C1 segment of cervical spinal cord (tissue), 14 donors: ENCODE measurements around the gene ALX3.

ENCODE experiments used
- DNase-seq, 14 donors: peaks; one replicate each; lab custom pipeline; 2025; lab: John Stamatoyannopoulos, UW

ALX3 gene

DNA sequence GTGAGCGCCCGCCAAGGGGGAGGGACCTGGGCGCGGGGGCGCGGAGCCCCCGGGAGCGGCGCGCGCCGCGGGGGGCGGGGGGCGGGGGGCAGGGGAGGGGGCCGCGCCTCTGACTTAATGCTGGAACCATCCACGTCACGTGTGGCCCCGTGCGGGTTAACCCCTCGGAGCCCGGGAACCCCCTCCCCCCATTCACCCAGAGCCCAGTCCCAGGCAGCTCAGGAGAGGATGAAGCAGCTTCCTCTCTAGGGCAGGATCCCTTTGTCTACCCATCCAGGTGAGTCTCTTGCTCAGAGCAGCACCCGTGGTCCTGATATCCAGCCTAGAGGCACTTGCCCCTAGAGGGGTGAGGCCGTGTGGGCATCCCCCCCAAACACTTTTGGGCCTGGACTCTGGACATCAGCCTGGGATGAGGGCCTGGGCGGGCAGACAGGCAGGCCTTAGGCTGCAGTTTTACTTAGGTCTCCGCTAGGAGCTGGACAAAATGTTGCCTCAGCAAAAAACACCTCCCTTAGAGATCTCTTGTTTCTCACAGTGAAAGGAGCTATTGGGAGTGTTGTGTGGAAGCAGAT lies at the start of gene ALX3:
Gene ALX3 (minus strand): TSS at position 2 of the 572 bp plus-strand sequence. CDS start 60 bp downstream, outside the sequence.
- DNase-seq, result no peak

DNA sequence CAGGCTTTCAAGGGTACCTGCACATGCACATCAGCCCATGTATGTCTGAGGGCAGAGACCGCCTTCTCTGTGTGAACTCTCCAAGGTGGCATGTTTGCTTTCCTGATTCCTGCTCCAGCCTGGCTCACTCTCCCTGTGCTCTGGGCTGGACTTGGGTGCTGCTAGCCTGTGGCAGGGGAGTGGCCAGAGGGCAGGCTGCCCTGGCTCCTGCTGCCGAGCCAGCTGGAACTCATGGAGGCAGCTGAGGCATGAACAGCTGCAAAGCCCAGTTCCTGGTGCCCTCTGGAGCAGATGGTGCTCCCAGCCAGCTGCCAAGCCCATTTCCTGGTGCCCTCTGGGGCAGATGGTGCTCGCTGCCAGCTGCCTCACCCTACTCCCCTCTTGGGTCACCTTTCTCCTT lies 49.4 kb upstream of the ALX3 start:
- no peak for DNase-seq

DNA sequence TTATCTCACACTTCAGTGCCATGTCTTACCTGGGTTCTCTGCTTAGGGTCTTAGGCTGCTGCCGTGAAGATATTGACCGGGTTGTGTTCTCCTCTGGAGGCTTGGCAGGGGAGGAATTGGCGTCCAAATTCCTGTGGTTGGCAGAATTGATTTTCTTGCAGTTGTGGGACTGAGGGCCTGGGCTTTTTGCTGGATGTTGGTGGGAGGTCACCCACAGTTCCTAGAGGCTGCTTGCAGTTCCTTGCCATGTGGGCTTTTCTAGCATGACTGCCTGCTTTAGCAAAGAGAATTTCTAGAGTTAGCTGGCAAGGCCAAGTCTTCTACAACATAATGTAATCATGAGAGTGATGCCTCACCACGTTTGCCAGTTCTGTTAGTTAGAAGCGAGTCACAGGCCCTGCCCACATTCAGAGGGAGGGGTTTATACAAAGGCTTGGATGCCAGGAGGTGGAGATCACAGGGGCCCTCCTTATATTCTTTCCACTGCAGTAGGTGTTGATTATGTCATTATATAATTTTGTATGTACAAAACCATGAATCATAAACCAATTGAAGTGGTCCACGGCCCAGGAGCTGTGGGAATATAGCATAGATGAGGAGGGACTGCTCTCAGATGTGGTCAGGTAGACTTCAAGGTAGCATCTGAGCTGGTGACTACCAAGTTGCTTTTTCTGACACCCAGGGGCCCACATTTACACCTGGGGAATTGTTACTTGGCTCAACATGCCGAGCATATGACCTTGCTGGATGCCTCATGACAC lies 48.3 kb upstream of the ALX3 start:
- no peak for DNase-seq

DNA sequence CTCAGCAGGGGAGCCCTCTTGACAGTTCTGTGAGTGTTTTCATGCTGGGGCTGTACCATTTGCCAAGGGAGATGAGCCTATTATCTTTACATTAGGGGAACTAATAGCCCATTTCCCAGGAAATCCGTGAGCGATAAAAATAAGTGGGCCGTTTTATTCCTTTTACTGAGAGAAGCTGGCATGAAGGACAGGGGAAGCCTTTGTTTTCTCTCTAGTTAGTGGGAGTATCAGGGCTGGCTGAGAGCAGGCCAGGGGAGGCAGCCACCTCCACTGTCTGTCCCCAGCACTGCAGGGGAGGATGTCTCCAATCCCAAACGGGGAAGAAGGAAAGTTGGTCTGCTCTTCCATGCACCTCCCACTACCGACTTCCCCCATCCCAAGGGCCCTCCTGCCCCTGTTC lies 44.3 kb upstream of the ALX3 start:
- DNase-seq, result no peak

DNA sequence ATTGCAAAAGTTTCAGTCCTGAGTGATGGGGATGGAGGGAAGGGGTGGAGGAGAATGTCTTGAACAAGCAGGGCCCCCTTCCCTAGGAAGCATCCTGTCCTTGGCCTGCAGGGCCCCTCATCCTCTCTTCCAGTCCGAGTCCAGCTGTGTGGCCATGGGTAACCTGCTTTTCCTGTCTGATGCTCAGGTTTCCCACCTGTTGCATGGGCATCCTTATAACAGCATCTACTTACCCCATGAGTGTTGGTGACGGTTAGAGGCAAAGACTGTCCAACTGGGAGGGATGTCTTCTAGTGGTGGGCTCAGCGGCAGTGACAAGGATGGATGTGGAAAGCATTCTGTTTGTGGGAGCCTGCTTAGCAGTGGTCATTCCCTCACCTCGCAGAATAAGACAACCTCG lies 43.7 kb upstream of the ALX3 start:
- no peak for DNase-seq

DNA sequence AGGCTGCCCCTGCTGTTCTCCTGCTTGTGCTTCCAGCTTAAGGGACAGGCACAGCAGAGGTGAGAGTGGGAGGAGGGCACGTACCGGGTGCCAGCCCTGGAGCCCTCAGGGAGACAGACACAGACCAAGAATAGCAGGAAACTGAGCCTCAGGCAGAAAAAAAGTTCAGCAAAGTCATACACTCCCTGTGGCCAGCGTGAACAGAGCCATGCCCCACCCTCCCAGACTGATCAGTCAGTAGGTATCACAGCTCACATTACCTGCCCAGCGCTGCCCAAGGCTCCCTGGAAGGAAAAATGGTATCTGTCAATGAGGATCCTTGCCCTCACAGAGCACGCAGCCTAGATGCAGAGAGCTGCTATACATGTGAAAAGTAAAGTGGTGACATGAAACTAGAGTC lies 43.1 kb upstream of the ALX3 start:
- DNase-seq, result no peak

DNA sequence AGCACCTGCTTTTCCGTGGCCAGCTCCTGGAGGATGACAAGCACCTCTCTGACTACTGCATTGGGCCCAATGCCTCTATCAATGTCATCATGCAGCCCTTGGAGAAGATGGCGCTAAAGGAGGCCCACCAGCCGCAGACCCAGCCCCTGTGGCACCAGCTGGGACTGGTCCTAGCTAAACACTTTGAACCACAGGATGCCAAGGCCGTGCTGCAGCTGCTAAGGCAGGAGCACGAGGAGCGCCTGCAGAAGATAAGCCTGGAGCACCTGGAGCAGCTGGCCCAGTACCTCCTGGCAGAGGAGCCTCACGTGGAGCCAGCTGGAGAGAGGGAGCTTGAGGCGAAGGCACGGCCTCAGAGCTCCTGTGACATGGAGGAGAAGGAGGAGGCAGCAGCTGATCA lies 42.2 kb upstream of the ALX3 start:
- no peak for DNase-seq

DNA sequence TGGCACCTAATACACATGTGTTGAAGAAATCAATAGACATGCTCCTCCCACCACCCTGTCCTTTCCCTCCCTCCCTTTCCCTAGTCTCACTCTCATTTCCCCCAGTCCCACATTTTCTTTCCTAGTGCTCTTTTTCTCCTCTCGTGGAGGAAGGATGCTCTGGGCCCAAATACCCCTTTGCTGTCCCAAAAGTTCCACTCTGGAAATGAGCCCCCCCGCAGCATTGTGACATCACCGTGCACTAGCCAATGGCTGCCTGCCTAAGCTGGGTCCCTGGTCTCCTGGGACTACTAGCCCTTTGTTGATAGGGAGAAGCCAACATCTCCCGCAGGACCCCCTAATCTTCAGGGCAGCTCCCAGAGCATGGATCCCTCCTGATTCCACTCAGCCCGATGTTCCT lies 41.7 kb upstream of the ALX3 start, which contains the start of gene UBL4B:
Gene UBL4B (plus strand): TSS at position 301 of the 400 bp plus-strand sequence. CDS start 92 bp downstream, at position 393.
- DNase-seq, result no peak

DNA sequence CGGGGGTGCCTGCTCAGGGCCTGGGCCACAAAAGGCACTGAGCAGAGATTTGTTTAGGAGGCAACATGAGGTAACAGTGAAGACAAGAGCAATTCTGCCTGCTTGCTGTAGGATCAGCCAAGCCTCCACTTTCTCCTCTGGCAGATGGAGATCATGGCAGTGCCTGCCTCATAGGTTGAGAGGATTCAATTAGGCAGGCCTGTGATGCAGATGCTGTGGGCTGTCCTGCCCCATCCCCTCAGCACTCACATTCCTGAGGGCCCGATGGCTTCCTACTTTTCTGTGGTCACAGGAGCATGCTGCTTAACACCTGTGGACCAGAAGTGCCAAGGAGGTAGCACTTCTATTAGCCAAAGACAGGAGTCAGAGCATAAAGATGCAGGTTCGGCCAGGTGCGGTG lies 40.6 kb upstream of the ALX3 start:
- no peak for DNase-seq

DNA sequence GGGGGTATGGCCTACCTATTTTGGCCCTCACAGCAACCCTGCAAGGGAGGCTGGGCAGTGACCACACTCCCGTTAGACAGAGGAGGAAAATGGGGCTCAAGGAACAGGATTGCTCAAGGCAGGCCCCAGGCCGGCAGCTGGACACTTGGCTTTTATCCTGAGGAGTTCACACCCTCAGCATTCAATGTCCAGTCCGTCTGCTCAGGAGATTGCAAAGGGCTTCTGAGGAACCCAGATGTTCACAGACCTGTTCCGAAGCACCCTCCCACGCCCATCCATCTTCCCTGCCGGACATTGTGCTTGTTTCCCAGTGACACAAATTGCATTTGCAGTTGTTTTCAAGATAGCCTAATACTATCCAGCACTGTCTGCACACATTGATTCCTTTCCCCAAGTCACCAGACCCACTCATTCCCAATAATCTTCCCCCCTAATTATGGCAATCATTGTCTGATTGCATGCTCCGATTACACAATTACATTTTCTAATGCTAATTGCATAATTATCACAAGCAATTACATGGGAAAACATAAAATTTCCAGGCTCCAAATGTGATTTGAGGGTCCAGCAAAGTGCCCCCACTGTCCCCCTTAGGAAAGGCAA lies 37.5 kb upstream of the ALX3 start:
- no peak for DNase-seq

DNA sequence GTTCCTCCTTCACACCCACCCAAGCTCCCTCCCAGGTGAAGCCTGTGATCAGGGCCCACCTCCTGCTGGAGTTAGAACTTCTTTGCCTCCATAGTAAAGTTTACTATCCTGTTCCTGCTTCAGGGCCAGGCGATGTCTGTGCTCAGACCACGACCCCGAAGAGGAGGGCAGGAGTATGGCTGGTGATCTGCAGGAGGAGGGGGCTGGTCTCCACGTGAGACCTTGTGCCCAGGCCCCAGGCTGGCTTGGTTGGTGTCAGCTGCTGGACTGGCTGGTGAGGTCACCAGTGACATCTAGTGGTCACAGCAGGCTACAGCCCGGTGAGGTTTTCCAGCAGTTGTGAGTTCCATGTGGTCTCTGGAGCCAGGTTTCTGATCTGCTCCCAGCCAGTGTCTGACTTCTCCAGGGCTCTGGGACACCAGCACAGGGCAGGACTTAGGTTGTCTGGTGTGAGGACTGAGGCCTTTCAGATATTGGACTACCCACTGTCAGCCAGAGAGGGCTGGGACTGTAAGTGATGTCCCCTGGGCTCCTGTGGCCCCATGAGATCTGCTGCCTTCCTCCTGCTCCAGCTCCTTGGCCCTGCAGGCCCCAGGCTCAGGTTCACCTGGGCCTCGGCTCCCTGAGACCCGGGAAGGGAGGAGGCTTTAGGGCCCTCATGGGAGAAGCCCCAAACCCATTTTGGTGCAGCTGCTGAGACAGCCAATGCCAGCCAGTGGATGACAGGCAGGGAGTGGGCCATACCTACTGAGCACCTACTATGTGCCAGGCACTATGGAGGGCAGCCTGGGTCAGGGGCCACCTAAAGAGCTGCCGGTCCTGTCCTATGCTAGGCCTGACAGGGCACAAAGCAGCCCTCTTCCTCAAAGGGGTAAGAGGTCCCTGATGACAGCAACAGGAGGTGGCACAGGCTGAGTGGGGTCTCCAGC lies 35.8 kb upstream of the ALX3 start:
- peak in 10 of 14 donors; percentile 9 to 58 (median 30) for DNase-seq

DNA sequence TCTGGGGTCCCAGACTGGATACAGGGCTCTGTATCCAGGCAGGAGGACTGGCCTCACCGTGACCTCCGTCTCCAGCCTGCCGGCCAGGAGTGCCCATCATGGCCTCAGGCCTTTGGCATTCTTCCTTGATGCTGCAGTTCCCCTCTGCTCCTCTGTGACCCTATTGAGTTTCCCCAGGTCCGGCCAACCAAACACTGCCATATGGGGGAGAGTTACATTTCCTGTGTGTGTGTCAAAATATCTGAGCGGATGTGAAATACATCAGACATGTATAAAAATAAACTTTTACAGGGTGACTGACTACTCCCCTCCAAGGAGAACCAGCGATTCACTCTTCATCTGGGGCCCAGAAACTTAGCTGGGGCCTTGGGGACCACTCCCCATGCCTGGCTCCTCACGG lies 31.6 kb upstream of the ALX3 start:
- no peak for DNase-seq

DNA sequence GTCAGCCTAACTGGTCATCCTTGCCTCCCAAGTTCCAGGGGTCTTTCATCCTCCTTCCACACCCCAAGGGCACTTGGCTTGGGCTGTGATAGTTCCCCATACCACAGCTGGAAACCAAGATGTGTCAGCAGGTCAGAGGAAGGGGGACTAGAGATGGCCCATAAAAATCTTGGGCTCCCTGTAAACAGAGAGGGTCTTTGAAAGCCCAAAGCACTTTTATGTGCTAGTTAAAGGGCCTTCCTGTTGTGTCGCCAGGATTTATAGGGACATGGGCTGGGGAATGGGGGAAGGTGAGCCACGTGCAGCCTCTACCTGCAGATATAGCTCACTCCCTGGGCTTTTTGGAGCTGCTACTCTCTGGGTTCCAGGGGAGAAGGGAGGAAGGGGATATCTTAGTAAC lies 29.9 kb upstream of the ALX3 start:
- DNase-seq, result no peak

DNA sequence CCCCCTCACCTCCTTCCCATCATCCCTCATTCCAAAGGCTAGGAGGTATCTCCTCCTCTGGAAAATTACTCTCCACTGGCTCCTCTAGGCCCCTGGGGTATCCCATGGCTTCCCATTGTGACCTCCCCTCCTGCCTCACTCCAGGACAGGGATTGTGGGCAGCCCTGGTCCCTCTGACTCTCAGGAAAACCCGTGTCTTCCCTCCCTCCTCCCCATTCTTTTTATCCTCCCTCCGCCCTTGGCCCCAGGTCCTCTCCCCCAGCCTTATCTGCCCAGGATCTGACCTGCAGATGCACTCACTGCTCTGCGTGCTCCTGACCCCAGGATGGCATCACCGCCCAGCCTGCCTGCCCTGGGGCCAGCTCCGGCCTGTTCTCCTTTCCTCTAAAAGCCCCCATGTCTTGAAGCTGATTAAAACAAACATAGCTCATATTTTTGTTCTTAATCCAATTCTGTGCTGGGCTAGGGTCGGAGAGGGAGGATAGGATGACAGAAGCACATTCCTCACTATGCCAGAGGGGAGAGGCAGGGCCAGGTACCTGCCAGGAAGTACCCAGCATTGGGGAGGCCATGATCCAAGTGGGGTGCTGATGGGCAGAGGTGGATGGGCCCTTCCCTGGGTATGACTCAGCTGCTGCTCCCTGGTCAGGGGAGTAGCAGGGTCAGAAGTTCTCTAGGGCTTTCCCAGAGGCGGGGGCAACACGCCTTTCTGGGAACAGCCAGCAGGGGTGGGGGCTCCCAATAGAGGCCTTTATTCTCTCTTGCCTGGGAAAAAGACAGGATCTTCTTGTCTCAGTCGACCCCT lies 28.0 kb upstream of the ALX3 start:
- DNase-seq, result no peak

DNA sequence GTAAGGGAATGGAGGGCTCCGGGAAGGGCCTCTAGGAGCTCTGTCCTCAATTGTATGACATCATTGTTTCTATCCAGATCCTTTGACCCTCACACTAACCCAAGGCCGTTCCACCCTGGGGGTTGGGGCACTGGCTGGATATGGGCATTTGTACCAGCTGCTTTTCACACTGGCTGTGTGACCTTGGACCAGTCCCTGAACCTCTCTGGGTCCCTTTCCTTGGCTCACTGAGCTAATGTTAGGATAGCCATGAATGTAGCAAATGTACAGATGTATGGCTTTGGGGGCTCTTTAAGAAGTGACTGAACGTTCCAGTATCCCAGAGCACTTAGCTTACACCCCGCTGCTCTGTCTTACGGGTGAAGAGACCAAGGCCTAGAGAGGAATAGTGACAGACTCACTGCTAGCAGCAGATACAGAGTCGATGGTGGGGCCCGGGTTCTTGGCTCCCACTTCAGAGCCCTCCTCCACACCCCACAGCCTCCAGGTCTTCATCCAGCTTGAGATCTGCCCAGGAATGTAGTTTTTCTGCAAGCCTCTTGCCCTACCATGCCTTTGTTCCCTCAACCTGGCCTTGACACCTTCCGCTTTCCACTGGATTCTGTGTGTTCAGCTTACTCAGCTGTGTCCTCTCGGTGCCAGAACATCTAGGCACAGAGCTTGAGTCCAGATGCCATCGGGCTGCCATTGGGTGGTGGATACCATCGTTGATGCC lies 27.2 kb upstream of the ALX3 start:
- DNase-seq, result no peak

DNA sequence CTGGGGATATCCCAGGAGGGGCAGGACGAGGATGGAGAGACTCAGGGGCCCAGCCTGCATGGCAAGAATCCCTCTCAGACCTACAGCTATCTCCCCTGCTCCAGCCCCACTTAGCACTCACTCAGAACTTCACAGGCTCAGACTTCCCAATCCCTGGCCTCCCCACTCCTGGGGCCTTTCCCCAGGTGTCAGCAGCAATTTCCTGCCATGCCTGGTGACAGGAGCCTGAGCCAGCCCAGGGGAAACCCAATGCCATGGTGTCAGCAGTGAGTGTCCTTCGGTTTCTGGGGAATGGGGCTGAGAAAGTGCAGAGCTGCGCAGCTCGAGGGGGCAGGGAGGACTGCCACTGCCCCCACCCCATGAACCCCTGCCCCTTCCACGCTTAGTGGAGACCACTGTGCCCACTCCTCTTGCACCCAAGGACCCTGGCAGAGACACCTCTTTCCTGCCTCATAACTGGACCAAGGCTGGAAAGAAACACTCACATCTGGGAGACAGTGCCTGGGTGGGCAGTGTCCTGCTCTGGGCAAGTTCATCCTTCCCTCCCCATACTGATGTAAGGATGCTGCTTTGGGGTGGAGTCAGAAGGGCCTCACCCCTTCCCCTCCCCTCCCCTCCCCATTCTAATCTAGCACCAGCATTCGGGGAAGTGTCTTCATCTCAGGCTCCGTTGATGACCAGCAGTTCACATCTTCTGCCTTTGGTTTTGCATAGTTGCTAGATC lies 24.6 kb upstream of the ALX3 start:
- no peak for DNase-seq

DNA sequence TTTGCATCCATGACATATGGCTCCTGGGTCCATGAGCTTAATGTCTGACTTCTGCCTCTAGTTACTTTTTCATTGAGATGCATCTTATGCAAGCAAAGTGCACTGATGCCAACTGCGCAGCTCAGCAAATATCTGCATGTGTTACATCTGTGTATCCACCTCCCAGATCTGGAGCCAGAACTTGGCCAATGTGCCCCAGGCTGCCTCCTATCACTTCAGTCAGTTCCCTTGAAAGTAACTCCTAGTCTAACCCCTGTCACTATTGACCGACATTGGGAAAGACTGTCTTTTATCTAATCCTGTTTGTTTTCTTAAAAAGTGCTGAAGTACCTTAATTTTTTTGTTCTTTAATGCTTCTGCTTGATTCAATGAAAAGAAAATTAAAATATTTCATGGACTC lies 22.5 kb upstream of the ALX3 start:
- DNase-seq, result no peak

DNA sequence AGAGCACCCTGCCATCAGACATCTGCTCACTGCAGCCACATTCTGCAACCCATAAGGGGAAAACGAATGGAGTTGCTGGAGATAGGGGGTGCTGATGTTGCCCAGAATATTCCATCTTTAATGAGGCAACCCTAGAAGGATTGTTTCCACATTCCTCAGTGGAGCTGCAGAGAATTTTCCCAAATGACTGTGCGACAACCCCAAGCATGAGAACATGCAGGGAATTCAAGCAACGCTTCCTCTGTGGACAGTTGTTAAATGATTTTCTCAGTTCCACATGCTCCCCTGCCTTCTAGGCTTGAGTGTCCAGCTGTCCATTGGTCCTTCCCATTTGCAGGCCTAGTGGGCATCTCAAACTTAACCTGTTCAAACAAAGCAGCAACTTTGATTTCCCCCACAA lies 21.3 kb upstream of the ALX3 start:
- no peak for DNase-seq

DNA sequence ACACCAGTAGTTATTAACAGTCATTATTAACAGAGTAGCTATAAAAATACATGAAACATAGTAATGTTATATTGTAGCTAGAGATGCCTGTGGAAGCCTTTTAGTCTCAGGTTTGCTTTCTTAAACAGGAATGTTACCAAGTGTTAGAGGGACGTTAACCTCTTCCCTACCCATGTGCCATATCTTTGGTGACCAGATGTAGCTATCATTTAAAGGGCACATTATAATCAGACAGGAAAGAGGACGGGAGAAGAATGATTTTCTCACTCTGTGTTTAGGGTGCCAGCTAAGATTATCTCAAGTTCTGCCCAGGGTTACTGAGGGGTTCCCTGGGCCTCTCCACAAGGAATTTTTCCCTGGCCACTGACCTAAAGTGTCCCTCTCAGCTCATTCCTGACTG lies 20.9 kb upstream of the ALX3 start:
- DNase-seq, result no peak
